K562 (cell line): ENCODE data around the gene FAM20C. TPM values are rescaled to one million over a fixed set of nuclear protein-coding genes. Genes with fewer than 3 reads are reported as not detected.

ENCODE experiments used
- ATAC-seq: fragments of 200-7000 bp; cut with Tn5 transposase; 3 replicates; pipeline ENCODE4 v1.9.1; 2020; ENCODE audit warnings: moderate library complexity
- BruUV-seq: library from RNA; stranded (reverse); fragments of 400-500 nt; replicated peaks from 2 replicates; lab custom pipeline; 2021; lab: Mats Ljungman, UMichigan
- CTCF ChIA-PET: fragments of 300-600 bp; formaldehyde crosslinking; extraction: SDS; loops from one replicate; lab custom pipeline; 2021; ENCODE audit warnings: low intra/inter-chr PET ratio; lab: Yijun Ruan, JAX
- POLR2A ChIA-PET: fragments of 300-600, 350-650 bp; sonication (Branson Sonifier 250); formaldehyde crosslinking; extraction: SDS; loops from one replicate; lab custom pipeline; 2021; ENCODE audit warnings: antibody characterized with exemption, inconsistent platforms; lab: Yijun Ruan, JAX
- DNase-seq, 4 experiments: peaks; one replicate each; pipeline versions ENCODE4 v3.0.0 to v3.0.0-alpha.2; 2011 to 2018; ENCODE audit warnings: low spot score in 3 of 4, mixed read lengths in 3 of 4; ENCODE audit errors: extremely low read depth in 1 of 4
- FAIRE-seq: peaks from 2 replicates; lab custom pipeline; 2011; peaks lifted over from hg19 to GRCh38; lab: Jason Lieb, UNC
- H2AFZ ChIP-seq: 2 replicates; pipeline ENCODE4 v1.6.0; 2011; ENCODE audit warnings: low read depth, low read length, control low read depth, inconsistent platforms
- H3K27ac ChIP-seq: fragments of 200-600 bp; 3 replicates; pipeline ENCODE4 v1.8.0; 2011; ENCODE audit warnings: low read depth, mild to moderate bottlenecking, control low read depth, inconsistent platforms, low read length, moderate library complexity, mixed read lengths; ENCODE audit errors: extremely low read depth
- H3K27me3 ChIP-seq, 2 experiments: fragments of 300-600 bp in 1 of 2; 2 replicates in 1 of 2; 3 replicates in 1 of 2; pipeline versions ENCODE4 v1.6.0 to v1.8.0; 2011; ENCODE audit warnings: inconsistent platforms in 2 of 2, low read length in 2 of 2, mild to moderate bottlenecking in 1 of 2, mixed read lengths in 1 of 2, moderate library complexity in 1 of 2; ENCODE audit not compliant: control insufficient read depth in 2 of 2, insufficient read depth in 2 of 2
- H3K36me3 ChIP-seq: fragments of 300-600 bp; 3 replicates; pipeline ENCODE4 v1.8.0; 2011; ENCODE audit warnings: mild to moderate bottlenecking, low read length, inconsistent platforms; ENCODE audit not compliant: control insufficient read depth, insufficient read depth
- H3K4me1 ChIP-seq, 2 experiments: fragments of 200-600 bp in 1 of 2; replicated peaks in 1 of 2; 2 replicates in 1 of 2; 3 replicates in 1 of 2; pipeline versions ENCODE4 v1.5.1 to v1.8.0; 2011; ENCODE audit warnings: inconsistent platforms in 2 of 2, low read length in 2 of 2, mild to moderate bottlenecking in 1 of 2, mixed read lengths in 1 of 2, moderate library complexity in 1 of 2; ENCODE audit not compliant: control insufficient read depth in 2 of 2, insufficient read depth in 2 of 2
- H3K4me2 ChIP-seq: 2 replicates; pipeline ENCODE4 v1.6.1; 2011; ENCODE audit warnings: low read length, control low read depth, inconsistent platforms, mixed read lengths; ENCODE audit not compliant: insufficient read depth
- H3K4me3 ChIP-seq: fragments of 200-600 bp; sonication (generic), shearing (Covaris generic); 2 replicates; pipeline ENCODE4 v1.5.1; 2016; ENCODE audit warnings: control low read depth, inconsistent platforms
- H3K79me2 ChIP-seq: fragments of 200-600 bp; 3 replicates; pipeline ENCODE4 v1.8.0; 2011; ENCODE audit warnings: low read length, inconsistent platforms; ENCODE audit not compliant: control insufficient read depth, insufficient read depth
- H3K9ac ChIP-seq, 2 experiments: 2 replicates each; pipeline versions ENCODE4 v1.6.0 to v1.6.1; 2011; ENCODE audit warnings: low read depth in 2 of 2, low read length in 2 of 2, control low read depth in 1 of 2, inconsistent platforms in 1 of 2, mild to moderate bottlenecking in 1 of 2, mixed read lengths in 1 of 2; ENCODE audit not compliant: insufficient read depth in 1 of 2
- H3K9me1 ChIP-seq: one replicate; pipeline ENCODE4 v1.6.0; 2011; ENCODE audit warnings: inconsistent platforms, mild to moderate bottlenecking, low read length, moderate library complexity; ENCODE audit not compliant: control insufficient read depth, insufficient read depth
- H3K9me3 ChIP-seq: replicated peaks from 2 replicates; pipeline ENCODE4 v1.5.1; 2011; ENCODE audit warnings: low read depth, low read length, inconsistent platforms; ENCODE audit not compliant: control insufficient read depth, insufficient read depth
- H4K20me1 ChIP-seq: replicated peaks from 2 replicates; pipeline ENCODE4 v1.6.1; 2011; ENCODE audit warnings: low read length, inconsistent platforms, mixed read lengths; ENCODE audit not compliant: control insufficient read depth, insufficient read depth
- EGR1 ChIP-seq: fragments of 450-650 bp; conservative IDR thresholded peaks from 2 replicates; pipeline ENCODE4 v1.6.1; 2017; ENCODE audit warnings: mild to moderate bottlenecking
- FOSL1 ChIP-seq: fragments of 200-800 bp; sonication (Bioruptor generic); conservative IDR thresholded peaks from 2 replicates; pipeline ENCODE4 v1.6.1; 2016; ENCODE audit warnings: missing genetic modification characterization, missing compliant biosample characterization
- NBN ChIP-seq: fragments of 450-650 bp; IDR thresholded peaks from 2 replicates; pipeline ENCODE4 v1.6.1; 2016; ENCODE audit warnings: low read depth, mild to moderate bottlenecking
- PTTG1 ChIP-seq: fragments of 450-650 bp; IDR thresholded peaks from 2 replicates; pipeline ENCODE4 v1.6.1; 2016; ENCODE audit warnings: low read depth, mild to moderate bottlenecking, missing genetic modification characterization, missing compliant biosample characterization
- SETDB1 ChIP-seq: IDR thresholded peaks from one replicate; pipeline ENCODE4 v1.6.1; 2012; ENCODE audit warnings: low read length, control low read depth, inconsistent platforms
- SMARCA5 ChIP-seq: fragments of 450-650 bp; IDR thresholded peaks from 2 replicates; pipeline ENCODE4 v1.6.1; 2016
- WGBS: fragments of 100-300 bp; shearing (Covaris generic); methylation state at CpG from one replicate; pipeline ENCODE4 v1.1.6; 2016; ENCODE audit warnings: low coverage, mixed read lengths; ENCODE audit not compliant: insufficient coverage; ENCODE audit errors: missing lambda C conversion rate; 5-methylcytosine and 5-hydroxymethylcytosine counted together
- in situ Hi-C: fragments of 300-500 bp; cut with MboI; formaldehyde crosslinking; loops from 4 replicates; pipeline ENCODE4 v1.15.0; 2018; ENCODE audit warnings: inconsistent platforms, mixed read lengths
- intact Hi-C: fragments of 100-400 bp; cut with micrococcal nuclease; formaldehyde crosslinking; loops from 2 replicates; pipeline ENCODE4 v1.14.2; 2022
- polyA plus RNA-seq, 8 experiments: library from polyadenylated mRNA; depleted of rRNA in 4 of 8; stranded (reverse) in 5 of 8; unstranded in 3 of 8; fragments of >200 nt; fragmentation: Nextera tagmentation in 2 of 8; fragmentation: Illumina TruSeq in 1 of 8; extraction: Ambion mirVana in 2 of 8; extraction: Trizol in 1 of 8; gene quantifications; 2 replicates each; pipeline versions ENCODE4 v1.2.1 to v1.2.3, GENCODE V29; 2011 to 2014; ENCODE audit warnings: inconsistent platforms in 1 of 8, missing spikeins in 1 of 8
- total RNA-seq, 7 experiments: library from RNA; depleted of rRNA in 6 of 7; stranded (reverse); fragments of >200 nt in 6 of 7; fragmentation: Illumina TruSeq in 2 of 7; extraction: Trizol in 2 of 7; gene quantifications; 2 replicates each; pipeline versions ENCODE4 v1.2.1 to v1.2.3, GENCODE V29; 2011 to 2021; ENCODE audit warnings: low replicate concordance in 1 of 7
- TF ChIP-seq, protein P1 (sequence below): fragments of 250-450 bp; sonication (Bioruptor Pico); IDR thresholded peaks from 2 replicates; pipeline ENCODE4 v1.4.0; 2020
- TF ChIP-seq, protein P2 (sequence below), 2 experiments: IDR thresholded peaks in 1 of 2; conservative IDR thresholded peaks in 1 of 2; 2 replicates each; pipeline ENCODE4 v1.6.1; 2016; ENCODE audit warnings: low read depth in 2 of 2, mild to moderate bottlenecking in 1 of 2, missing compliant biosample characterization in 1 of 2, missing genetic modification characterization in 1 of 2, moderate library complexity in 1 of 2
- TF ChIP-seq, protein P3 (sequence below): fragments of 250-450 bp; sonication (Bioruptor Pico); IDR thresholded peaks from 2 replicates; pipeline ENCODE4 v1.5.0; 2020; ENCODE audit warnings: mild to moderate bottlenecking

FAM20C gene
- total and polyA plus RNA-seq, 9 of the 15 experiments (the other 6 are each of a cell fraction or from before 2014, with no cell fraction given): 0.09 TPM; not detected in 8

DNA sequence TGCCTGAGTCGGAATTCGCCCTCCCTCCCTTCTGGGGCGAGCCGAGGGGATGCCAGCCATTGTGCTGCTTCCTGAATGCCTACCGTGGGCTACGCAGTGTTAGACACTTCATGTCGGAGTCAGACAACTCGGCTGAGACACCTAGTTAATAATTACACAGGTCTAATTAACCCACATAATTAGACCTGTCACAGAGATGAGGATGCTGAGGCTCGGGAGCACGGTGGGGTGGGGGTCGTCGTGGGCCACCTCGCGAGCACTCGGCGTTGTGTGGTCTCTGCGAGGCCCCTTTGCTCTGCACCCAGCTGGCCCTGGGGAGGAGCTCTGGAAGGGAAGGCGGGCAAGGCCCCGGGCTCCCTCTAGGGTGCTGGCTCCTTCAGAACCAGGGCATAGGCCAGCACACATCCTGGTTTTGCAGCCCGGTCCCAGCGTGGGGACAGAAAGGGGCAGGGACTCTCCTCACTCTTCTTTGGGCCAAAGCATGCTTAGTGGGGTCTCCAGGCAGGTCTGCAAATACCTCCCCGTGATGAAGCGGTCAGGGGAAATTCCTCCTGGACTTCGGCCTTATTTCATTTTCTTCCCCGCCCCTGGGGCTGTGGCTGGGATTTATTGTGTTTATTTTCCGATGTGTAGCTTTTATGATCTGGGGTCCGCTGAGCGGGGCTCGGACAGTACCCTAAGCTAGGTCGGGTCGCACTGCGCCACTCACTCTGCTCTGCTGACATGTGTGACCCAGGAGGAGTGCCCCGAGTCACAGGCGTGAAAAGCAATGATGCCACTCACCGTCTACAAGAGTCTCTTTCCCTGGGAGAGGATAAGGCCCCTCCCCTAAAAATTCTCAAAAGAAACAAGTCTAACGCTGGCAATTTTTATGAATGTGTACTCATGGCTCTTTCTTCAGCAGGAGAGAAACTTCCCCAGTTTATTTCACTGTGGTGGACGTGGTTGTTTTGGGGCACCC lies 92.7 kb downstream of the FAM20C start (continued):
- TF ChIP-seq, protein P1, sequence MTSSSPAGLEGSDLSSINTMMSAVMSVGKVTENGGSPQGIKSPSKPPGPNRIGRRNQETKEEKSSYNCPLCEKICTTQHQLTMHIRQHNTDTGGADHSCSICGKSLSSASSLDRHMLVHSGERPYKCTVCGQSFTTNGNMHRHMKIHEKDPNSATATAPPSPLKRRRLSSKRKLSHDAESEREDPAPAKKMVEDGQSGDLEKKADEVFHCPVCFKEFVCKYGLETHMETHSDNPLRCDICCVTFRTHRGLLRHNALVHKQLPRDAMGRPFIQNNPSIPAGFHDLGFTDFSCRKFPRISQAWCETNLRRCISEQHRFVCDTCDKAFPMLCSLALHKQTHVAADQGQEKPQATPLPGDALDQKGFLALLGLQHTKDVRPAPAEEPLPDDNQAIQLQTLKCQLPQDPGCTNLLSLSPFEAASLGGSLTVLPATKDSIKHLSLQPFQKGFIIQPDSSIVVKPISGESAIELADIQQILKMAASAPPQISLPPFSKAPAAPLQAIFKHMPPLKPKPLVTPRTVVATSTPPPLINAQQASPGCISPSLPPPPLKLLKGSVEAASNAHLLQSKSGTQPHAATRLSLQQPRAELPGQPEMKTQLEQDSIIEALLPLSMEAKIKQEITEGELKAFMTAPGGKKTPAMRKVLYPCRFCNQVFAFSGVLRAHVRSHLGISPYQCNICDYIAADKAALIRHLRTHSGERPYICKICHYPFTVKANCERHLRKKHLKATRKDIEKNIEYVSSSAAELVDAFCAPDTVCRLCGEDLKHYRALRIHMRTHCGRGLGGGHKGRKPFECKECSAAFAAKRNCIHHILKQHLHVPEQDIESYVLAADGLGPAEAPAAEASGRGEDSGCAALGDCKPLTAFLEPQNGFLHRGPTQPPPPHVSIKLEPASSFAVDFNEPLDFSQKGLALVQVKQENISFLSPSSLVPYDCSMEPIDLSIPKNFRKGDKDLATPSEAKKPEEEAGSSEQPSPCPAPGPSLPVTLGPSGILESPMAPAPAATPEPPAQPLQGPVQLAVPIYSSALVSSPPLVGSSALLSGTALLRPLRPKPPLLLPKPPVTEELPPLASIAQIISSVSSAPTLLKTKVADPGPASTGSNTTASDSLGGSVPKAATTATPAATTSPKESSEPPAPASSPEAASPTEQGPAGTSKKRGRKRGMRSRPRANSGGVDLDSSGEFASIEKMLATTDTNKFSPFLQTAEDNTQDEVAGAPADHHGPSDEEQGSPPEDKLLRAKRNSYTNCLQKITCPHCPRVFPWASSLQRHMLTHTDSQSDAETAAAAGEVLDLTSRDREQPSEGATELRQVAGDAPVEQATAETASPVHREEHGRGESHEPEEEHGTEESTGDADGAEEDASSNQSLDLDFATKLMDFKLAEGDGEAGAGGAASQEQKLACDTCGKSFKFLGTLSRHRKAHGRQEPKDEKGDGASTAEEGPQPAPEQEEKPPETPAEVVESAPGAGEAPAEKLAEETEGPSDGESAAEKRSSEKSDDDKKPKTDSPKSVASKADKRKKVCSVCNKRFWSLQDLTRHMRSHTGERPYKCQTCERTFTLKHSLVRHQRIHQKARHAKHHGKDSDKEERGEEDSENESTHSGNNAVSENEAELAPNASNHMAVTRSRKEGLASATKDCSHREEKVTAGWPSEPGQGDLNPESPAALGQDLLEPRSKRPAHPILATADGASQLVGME (CRISPR knock-in tag): no peak

DNA sequence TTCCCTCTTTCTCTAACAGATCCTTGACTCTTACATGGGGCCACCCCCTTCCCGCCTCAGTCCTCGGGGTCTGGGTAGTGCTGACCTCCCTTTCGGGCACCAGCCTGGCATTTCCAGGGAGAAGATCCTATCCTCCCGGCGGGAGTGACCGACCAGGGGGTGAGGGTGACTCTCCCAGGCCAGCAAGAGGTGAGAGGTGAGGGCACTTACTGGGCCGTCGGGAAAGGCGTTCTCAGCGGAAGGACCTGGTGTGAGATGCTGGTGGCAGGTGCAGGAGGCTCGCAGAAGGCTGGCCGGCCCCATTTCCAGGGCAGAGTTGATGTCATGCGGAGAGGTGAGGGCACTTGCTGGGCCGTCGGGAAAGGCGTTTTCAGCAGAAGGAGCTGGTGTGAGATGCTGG lies 93.4 kb downstream of the FAM20C start:
- ChIA-PET POLR2A (interaction anchor here (0.7 to 1.0 kb wide), 2 partner anchors 10 to 154 kb away, joined by 3 to 4 read pairs; no protein-coding TSS in a partner anchor), CTCF (no interaction called here)
- no peak overlapping the region for H3K4me3 ChIP-seq
- 3% methylated on average over 15 of the region's 16 CpGs for WGBS
- no peaks in the 10 kb centered on the region for H4K20me1 ChIP-seq
- FAIRE-seq (no peak), DNase-seq (no peak), ATAC-seq (no peak)
- H2AFZ ChIP-seq: no peak overlapping the region
- H3K27ac ChIP-seq: no peak overlapping the region
- in situ Hi-C loops: no loop called here
- no peaks in the 10 kb centered on the region for H3K9me1 ChIP-seq
- peaks cover 0 to 13% of the 10 kb centered on the region in 2 experiments; a peak in 1 of 5 replicates for H3K4me1 ChIP-seq
- H3K9ac ChIP-seq: no peak overlapping the region
- H3K79me2 ChIP-seq: no peaks in the 10 kb centered on the region
- no peak for TF ChIP-seq EGR1
- no peak for TF ChIP-seq NBN
- TF ChIP-seq FOSL1 (tag): no peak
- TF ChIP-seq, protein P2, sequence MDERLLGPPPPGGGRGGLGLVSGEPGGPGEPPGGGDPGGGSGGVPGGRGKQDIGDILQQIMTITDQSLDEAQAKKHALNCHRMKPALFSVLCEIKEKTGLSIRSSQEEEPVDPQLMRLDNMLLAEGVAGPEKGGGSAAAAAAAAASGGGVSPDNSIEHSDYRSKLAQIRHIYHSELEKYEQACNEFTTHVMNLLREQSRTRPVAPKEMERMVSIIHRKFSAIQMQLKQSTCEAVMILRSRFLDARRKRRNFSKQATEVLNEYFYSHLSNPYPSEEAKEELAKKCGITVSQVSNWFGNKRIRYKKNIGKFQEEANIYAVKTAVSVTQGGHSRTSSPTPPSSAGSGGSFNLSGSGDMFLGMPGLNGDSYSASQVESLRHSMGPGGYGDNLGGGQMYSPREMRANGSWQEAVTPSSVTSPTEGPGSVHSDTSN (CRISPR knock-in tag; IDR thresholded peaks at IDR 0.05; ENCODE audit: low read depth): no peak
- TF ChIP-seq, protein P2 (tag; conservative IDR thresholded peaks at IDR 0.05; ENCODE audit: low read depth): no peak
- TF ChIP-seq SMARCA5: no peak
- no peak for TF ChIP-seq PTTG1 (tag)
- TF ChIP-seq SETDB1: no peak
- TF ChIP-seq, protein P3, sequence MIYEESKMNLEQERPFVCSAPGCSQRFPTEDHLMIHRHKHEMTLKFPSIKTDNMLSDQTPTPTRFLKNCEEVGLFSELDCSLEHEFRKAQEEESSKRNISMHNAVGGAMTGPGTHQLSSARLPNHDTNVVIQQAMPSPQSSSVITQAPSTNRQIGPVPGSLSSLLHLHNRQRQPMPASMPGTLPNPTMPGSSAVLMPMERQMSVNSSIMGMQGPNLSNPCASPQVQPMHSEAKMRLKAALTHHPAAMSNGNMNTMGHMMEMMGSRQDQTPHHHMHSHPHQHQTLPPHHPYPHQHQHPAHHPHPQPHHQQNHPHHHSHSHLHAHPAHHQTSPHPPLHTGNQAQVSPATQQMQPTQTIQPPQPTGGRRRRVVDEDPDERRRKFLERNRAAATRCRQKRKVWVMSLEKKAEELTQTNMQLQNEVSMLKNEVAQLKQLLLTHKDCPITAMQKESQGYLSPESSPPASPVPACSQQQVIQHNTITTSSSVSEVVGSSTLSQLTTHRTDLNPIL (CRISPR knock-in tag): no peak
- BruUV-seq: no TSS peak
- intact Hi-C loops: no loop called here
- no peaks in the 10 kb centered on the region; the same call in 1 of the 2 replicates for H3K9me3 ChIP-seq
- peaks cover 47 to 70% of the 10 kb centered on the region in 2 experiments for H3K27me3 ChIP-seq
- no peaks in the 10 kb centered on the region for H3K36me3 ChIP-seq
- H3K4me2 ChIP-seq: no peak overlapping the region
